Suprapubic skin (tissue), 4 donors: ENCODE measurements around the gene STX11. TPM values are rescaled to one million over a fixed set of nuclear protein-coding genes. Genes with fewer than 3 reads are reported as not detected.

ENCODE experiments used
- DNase-seq, 2 donors: peaks; one replicate each; pipeline ENCODE4 v3.0.0-alpha.2; 2019; ENCODE audit warnings: low spot score in 2 of 2
- H3K27ac ChIP-seq: fragments of 200-600 bp; sonication (generic); one replicate; pipeline ENCODE4 v1.5.1; 2019
- H3K27me3 ChIP-seq: fragments of 200-600 bp; sonication (generic); one replicate; pipeline ENCODE4 v1.5.1; 2019
- H3K36me3 ChIP-seq: fragments of 200-600 bp; sonication (generic); one replicate; pipeline ENCODE4 v1.5.1; 2019
- H3K4me1 ChIP-seq: fragments of 200-600 bp; sonication (generic); one replicate; pipeline ENCODE4 v1.5.1; 2019
- H3K4me3 ChIP-seq: fragments of 200-600 bp; sonication (generic); one replicate; pipeline ENCODE4 v1.5.1; 2019; ENCODE audit warnings: mild to moderate bottlenecking
- H3K9me3 ChIP-seq: fragments of 200-600 bp; sonication (generic); one replicate; pipeline ENCODE4 v1.5.1; 2019
- EP300 ChIP-seq: sonication (generic); formaldehyde crosslinking; IDR thresholded peaks from one replicate; pipeline ENCODE4 v1.6.1; 2017; ENCODE audit warnings: antibody characterized with exemption
- POLR2A ChIP-seq, 2 donors: fragments of 450-650 bp; IDR thresholded peaks; one replicate each; pipeline ENCODE4 v1.6.1; 2017; ENCODE audit warnings: antibody characterized with exemption in 2 of 2, mild to moderate bottlenecking in 2 of 2, moderate library complexity in 2 of 2
- POLR2AphosphoS5 ChIP-seq, 3 donors: sonication (generic); formaldehyde crosslinking; IDR thresholded peaks; one replicate each; pipeline ENCODE4 v1.6.1; 2017; ENCODE audit warnings: antibody characterized with exemption in 3 of 3
- WGBS: methylation state at CpG from one replicate; pipeline ENCODE4 v1.1.5; 2018; 5-methylcytosine and 5-hydroxymethylcytosine counted together
- total RNA-seq, 4 donors: library from RNA; depleted of rRNA; stranded (reverse); fragments of >200 nt; gene quantifications; one replicate each; pipeline ENCODE4 v1.1.0, GENCODE V29; 2016
- TF ChIP-seq, protein P1 (sequence below), 2 donors: fragments of 200-600 bp in 1 of 2; fragments of 450-650 bp in 1 of 2; sonication (generic) in 1 of 2; IDR thresholded peaks; one replicate each; pipeline ENCODE4 v1.5.1; 2016 to 2019; ENCODE audit warnings: antibody characterized with exemption in 2 of 2, mild to moderate bottlenecking in 1 of 2, moderate library complexity in 1 of 2

STX11 gene
- total RNA-seq, 4 donors from 2014 or later = 12.4 to 28.2 (median 17.3) TPM

- no peak for DNase-seq
- WGBS = 97% methylated on average over 5 of the region's 5 CpGs
- no peak overlapping the region for H3K27ac ChIP-seq
Measured at GRCh38 chr6:144213315-144213714, 63.0 kb downstream of the STX11 start.

DNA sequence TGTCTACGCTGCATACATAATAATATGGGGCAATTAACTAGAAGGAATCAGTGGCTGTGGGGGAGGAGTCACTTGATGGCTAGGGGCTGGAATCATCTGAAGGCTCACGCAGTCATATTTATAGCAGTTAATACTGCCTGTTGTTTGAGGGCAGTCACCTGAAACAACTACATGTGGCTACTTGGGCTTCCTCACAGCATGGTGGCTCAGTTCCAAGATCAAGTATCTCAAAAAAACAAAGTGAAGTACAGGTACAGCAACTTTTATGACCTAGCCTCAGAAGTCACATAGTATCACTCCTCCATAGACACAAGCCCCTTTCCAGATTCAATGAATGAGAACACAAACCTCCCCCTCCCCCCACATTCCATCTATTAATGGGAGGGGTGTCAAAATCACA, 63.7 kb downstream of the STX11 start:
- Histone ChIP-seq H3K4me3 (no peak overlapping the region), H3K27me3 (no peaks in the 10 kb centered on the region), H3K36me3 (no peaks in the 10 kb centered on the region), H3K4me1 (peaks cover 16% of the 10 kb centered on the region), H3K9me3 (peaks cover 5% of the 10 kb centered on the region), H3K27ac (no peak overlapping the region)
- WGBS = 96% methylated on average over 2 of the region's 2 CpGs
- TF ChIP-seq POLR2A (IDR thresholded peaks at IDR 0.05) = no peak
- TF ChIP-seq POLR2AphosphoS5 (IDR thresholded peaks at IDR 0.05) = no peak
- TF ChIP-seq, protein P1, sequence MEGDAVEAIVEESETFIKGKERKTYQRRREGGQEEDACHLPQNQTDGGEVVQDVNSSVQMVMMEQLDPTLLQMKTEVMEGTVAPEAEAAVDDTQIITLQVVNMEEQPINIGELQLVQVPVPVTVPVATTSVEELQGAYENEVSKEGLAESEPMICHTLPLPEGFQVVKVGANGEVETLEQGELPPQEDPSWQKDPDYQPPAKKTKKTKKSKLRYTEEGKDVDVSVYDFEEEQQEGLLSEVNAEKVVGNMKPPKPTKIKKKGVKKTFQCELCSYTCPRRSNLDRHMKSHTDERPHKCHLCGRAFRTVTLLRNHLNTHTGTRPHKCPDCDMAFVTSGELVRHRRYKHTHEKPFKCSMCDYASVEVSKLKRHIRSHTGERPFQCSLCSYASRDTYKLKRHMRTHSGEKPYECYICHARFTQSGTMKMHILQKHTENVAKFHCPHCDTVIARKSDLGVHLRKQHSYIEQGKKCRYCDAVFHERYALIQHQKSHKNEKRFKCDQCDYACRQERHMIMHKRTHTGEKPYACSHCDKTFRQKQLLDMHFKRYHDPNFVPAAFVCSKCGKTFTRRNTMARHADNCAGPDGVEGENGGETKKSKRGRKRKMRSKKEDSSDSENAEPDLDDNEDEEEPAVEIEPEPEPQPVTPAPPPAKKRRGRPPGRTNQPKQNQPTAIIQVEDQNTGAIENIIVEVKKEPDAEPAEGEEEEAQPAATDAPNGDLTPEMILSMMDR (IDR thresholded peaks at IDR 0.05) = no peak
- TF ChIP-seq EP300 = no peak
- no peak for DNase-seq

More at GRCh38 chr6:144213315-144213714, 63.0 kb downstream of the STX11 start:
- Histone ChIP-seq H3K4me3 (no peak overlapping the region), H3K27me3 (no peaks in the 10 kb centered on the region), H3K9me3 (peaks cover 5% of the 10 kb centered on the region), H3K36me3 (no peaks in the 10 kb centered on the region), H3K4me1 (peaks cover 16% of the 10 kb centered on the region)
- TF ChIP-seq, protein P1 (IDR thresholded peaks at IDR 0.05) = no peak
- TF ChIP-seq POLR2AphosphoS5 (IDR thresholded peaks at IDR 0.05) (no peak), EP300 (no peak), POLR2A (IDR thresholded peaks at IDR 0.05) (no peak)

GRCh38 chr6:144214622-144215401, 64.5 kb downstream of the STX11 start:
- no peak for DNase-seq
- Histone ChIP-seq H3K27me3 (no peaks in the 10 kb centered on the region), H3K36me3 (no peaks in the 10 kb centered on the region), H3K4me1 (peaks cover 16% of the 10 kb centered on the region), H3K27ac (peak overlapping the region; percentile 85), H3K4me3 (peak overlapping the region; percentile 58), H3K9me3 (peaks cover 5% of the 10 kb centered on the region)
- no peak for TF ChIP-seq EP300
- no peak for TF ChIP-seq POLR2A (IDR thresholded peaks at IDR 0.05)
- TF ChIP-seq, protein P1 (IDR thresholded peaks at IDR 0.05) = no peak
- no peak for TF ChIP-seq POLR2AphosphoS5 (IDR thresholded peaks at IDR 0.05)
- WGBS = 90% methylated on average over 14 of the region's 16 CpGs

DNA sequence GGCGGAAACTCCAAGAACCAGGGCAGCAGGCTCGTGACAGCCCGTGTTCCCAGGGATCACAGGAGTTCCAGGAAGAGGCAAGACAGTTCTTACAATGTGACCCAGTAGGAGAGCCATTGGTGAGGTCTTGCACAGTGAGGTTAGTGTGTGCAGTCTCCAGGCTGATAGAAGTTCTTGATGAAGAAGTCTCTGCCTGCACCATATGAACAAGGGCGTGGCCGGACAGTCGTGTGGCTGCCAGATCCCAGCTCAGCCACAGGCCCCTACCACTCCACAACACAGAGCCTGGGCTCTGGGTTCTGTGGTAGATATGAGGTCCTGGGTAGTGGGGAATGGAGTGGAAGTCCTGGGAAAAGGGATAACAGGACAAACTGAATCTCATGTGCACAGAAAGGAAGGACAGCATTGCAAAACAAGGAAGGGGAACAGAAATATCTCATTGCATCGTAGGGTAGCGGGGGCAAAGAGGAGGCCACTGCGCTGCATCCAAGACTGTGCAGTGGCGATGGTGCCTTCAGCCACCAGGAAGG, 65.2 kb downstream of the STX11 start:
- 18% methylated on average over 10 of the region's 10 CpGs for WGBS
- Histone ChIP-seq H3K36me3 (no peaks in the 10 kb centered on the region), H3K27me3 (no peaks in the 10 kb centered on the region), H3K4me3 (peak overlapping the region; percentile 58), H3K27ac (peak overlapping the region; percentile 85), H3K4me1 (peaks cover 16% of the 10 kb centered on the region), H3K9me3 (peaks cover 5% of the 10 kb centered on the region)
- DNase-seq = no peak
- TF ChIP-seq EP300 (no peak), POLR2AphosphoS5 (IDR thresholded peaks at IDR 0.05) (no peak), POLR2A (IDR thresholded peaks at IDR 0.05) (no peak)
- TF ChIP-seq, protein P1 (IDR thresholded peaks at IDR 0.05) = no peak

GRCh38 chr6:144215932-144216667, 65.8 kb downstream of the STX11 start:
- Histone ChIP-seq H3K36me3 (no peaks in the 10 kb centered on the region), H3K9me3 (peaks cover 5% of the 10 kb centered on the region), H3K4me1 (peaks cover 16% of the 10 kb centered on the region), H3K27me3 (no peaks in the 10 kb centered on the region), H3K27ac (peak overlapping the region; percentile 85), H3K4me3 (peak overlapping the region; percentile 58)
- 0% methylated on average over 8 of the region's 61 CpGs for WGBS
- TF ChIP-seq POLR2A (IDR thresholded peaks at IDR 0.05) (no peak), POLR2AphosphoS5 (IDR thresholded peaks at IDR 0.05) (peak; percentile 47 to 96 (median 85))
- TF ChIP-seq, protein P1 (IDR thresholded peaks at IDR 0.05) = peak; percentile 67 to 90
- peak; percentile 96 for DNase-seq
